ENCODE results near the gene SLC25A41. TPM values are rescaled to one million over a fixed set of nuclear protein-coding genes. Genes with fewer than 3 reads are reported as not detected.

The SLC25A41 gene
- total and polyA plus RNA-seq, 2 of the 13 experiments (the other 11 are each of a cell fraction or from before 2014, with no cell fraction given): 0.33 to 0.95 TPM

GRCh38 chr19:6412061-6412446 lies 21.5 kb downstream of the SLC25A41 start:
- H3K4me2 ChIP-seq (ENCODE audit: low read depth, low read length): no peak overlapping the region
- WGBS (ENCODE audit: low lambda C conversion rate): 82% methylated on average over 6 of the region's 12 CpGs
- H4K20me1 ChIP-seq (ENCODE audit: insufficient read depth, low read length): peaks cover 7% of the 10 kb centered on the region; the same call in 1 of the 2 replicates
- H2AFZ ChIP-seq (ENCODE audit: low read length): no peak overlapping the region
- DNase-seq (ENCODE audit: low spot score) (no peak), FAIRE-seq (no peak), ATAC-seq (peak; percentile 41)
- no peaks in the 10 kb centered on the region for H3K9me3 ChIP-seq (ENCODE audit: low read length)
- H3K79me2 ChIP-seq (ENCODE audit: insufficient read depth, low read length): no peaks in the 10 kb centered on the region
- in situ Hi-C loops (cut with HindIII; ENCODE audit: extremely low pct_ligation_motif_present, low pct_unique_long_range_greater_than_20kb) (no loop called here), intact Hi-C loops (cut with micrococcal nuclease; ENCODE audit: unreplicated experiment) (no loop called here)
- CTCF ChIA-PET (ENCODE audit: low intra/inter-chr PET ratio, low total read pairs): no interaction called here
- TF ChIP-seq ZNF280B (CRISPR knock-in tag; IDR thresholded peaks at IDR 0.05; ENCODE audit: borderline replicate concordance) (peak; percentile 4; the same call in 1 of the 2 replicates), UBTF (CRISPR knock-in tag; IDR thresholded peaks at IDR 0.05) (0 out of 2 replicates have a peak, but pooled peaks have one; percentile 15), ZEB1 (IDR thresholded peaks at IDR 0.05; ENCODE audit: insufficient replicate concordance, low read depth) (no peak), SMAD1 (CRISPR knock-in tag; IDR thresholded peaks at IDR 0.05; ENCODE audit: borderline replicate concordance, low read depth) (peak; percentile 49; the same call in 1 of the 2 replicates), AKAP8 (CRISPR knock-in tag; IDR thresholded peaks at IDR 0.05) (peak; percentile 46), ZNF652 (CRISPR knock-in tag; IDR thresholded peaks at IDR 0.05; ENCODE audit: borderline replicate concordance, low read depth) (no peak), SRSF1 (optimal IDR thresholded peaks at IDR 0.05; ENCODE audit: low read depth, low read length) (peak; percentile 14), SIN3A (IDR thresholded peaks at IDR 0.05; ENCODE audit: borderline replicate concordance, low read depth, low read length) (0 out of 2 replicates have a peak, but pooled peaks have one; percentile 15), ZNF670 (CRISPR knock-in tag; IDR thresholded peaks at IDR 0.05; ENCODE audit: borderline replicate concordance) (0 out of 2 replicates have a peak, but pooled peaks have one; percentile 29)
- POLR2A ChIA-PET: interaction anchor here (1.7 kb wide), 1 partner anchor 13 kb away, joined by 4 read pairs; the partner anchor contains the start of gene KHSRP
- H3K27me3 ChIP-seq (ENCODE audit: control insufficient read depth in 1 of 2, insufficient read depth in 2 of 2, low read length in 2 of 2): no peaks in the 10 kb centered on the region
- H3K9ac ChIP-seq (ENCODE audit: insufficient read depth, low read depth, low read length): no peak overlapping the region
- no peak overlapping the region for H3K27ac ChIP-seq (ENCODE audit: extremely low read length, insufficient read depth, low read length)
- H3K36me3 ChIP-seq (replicated peaks in 1 of 2; ENCODE audit: control insufficient read depth in 1 of 2, insufficient read depth in 2 of 2, low read length in 2 of 2): peaks cover 14 to 33% of the 10 kb centered on the region in 2 experiments; a peak in 4 of 5 replicates
- no peak overlapping the region for H3K4me3 ChIP-seq (replicated peaks in 1 of 3; ENCODE audit: insufficient read depth in 1 of 3, low read depth in 2 of 3, low read length in 3 of 3)
- H3K4me1 ChIP-seq (ENCODE audit: insufficient read depth, low read length): no peaks in the 10 kb centered on the region
- BruUV-seq (replicated peaks): no TSS peak

All from HepG2 (cell line).